Activated gamma-delta T cell treated with anti-CD3 and anti-CD28 coated beads, Interleukin-2, amount 50 U/mL, for 16 hours (primary cell): ENCODE measurements around the gene AMPD1.

Experiments used
- DNase-seq: peaks from one replicate; pipeline ENCODE4 v3.0.0-alpha.2; 2020; ENCODE audit warnings: low read depth

Gene AMPD1

DNA sequence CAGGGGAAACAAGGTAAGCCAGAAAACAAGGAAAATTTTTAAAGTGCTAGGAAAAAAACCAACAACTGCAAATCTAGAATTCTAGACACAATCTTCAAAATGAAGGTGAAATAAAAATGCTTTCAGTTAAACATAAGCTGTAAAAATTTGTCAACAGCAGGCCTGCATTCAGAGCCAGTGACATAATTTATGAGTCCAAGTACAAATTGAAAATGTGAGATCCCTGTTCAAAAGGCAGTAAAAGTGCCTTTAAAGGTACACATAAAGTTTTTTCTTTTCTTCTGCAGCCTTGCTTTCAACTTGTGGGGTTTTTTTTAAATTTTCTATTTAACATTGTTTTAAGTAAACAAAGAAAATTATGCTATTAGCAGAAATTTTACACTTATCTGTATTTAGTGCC is 62.9 kb downstream of the AMPD1 start:
- no peak for DNase-seq

GRCh38 chr1:114627107-114627506 is 68.2 kb downstream of the AMPD1 start:
- no peak for DNase-seq

DNA sequence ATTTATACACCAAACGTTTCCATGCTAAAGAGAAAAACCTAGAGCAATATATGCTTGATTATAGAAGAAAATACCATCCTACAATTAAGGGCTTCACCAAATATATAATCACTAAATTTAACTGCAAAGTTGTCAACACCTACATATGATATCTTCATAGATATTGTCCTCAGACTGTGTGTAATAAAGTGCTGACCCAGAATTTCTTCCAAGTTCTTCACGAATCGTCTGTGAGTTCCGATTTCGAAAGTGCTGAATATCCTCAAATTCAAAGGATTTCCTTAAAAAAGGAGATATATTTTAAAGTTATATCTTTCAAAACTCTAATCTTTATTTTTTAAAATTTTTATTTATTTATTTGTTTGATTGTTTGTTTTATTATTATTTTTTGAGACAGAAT is 72.0 kb downstream of the AMPD1 start:
- no peak for DNase-seq
